EL (cell line): ENCODE data around the gene KLHL17.
A peak's percentile ranks its signal among the peaks of the same experiment; 100 is the strongest.
"Not testable (repeated sequence)": the region's sequence is repeated elsewhere in the genome, so short reads cannot be mapped to it uniquely, and the experiment has no call there.

ENCODE experiments used
- DNase-seq: peaks from one replicate; pipeline ENCODE4 v3.0.0-alpha.2; 2016

Gene KLHL17

DNA sequence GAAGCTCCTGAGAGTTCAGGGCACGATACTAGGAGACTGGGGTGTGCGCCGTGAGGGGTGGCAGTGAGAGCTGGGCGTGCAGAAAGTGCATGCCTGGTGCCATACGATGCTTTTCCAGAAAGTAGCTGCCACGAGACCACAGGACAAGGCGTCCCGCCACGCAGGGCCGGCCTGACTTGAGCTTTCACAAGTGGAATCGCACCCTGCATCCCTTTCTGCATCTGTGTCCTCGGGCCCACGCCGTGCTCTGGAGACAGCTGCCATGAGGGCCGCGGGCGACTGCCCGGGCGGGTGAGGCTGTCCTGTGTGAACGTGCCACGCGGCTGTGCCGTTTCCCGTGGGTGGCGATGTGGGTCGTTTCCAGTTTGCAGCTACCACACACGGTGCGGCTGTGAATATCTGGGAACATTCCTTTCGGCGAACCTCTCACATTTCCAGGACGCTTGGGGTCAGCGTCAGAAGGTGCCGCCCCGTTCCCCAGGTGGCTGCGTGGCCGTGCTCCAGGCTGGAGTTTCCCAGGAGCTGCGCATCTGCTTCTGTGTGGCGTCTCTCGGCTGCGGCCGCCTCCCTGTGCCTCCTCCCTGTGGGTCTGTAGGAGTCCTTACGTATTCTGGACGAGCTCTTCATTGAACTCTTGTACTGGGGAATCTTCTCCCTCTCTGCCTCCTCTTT, 22.5 kb downstream of the KLHL17 start:
- no peak for DNase-seq

DNA sequence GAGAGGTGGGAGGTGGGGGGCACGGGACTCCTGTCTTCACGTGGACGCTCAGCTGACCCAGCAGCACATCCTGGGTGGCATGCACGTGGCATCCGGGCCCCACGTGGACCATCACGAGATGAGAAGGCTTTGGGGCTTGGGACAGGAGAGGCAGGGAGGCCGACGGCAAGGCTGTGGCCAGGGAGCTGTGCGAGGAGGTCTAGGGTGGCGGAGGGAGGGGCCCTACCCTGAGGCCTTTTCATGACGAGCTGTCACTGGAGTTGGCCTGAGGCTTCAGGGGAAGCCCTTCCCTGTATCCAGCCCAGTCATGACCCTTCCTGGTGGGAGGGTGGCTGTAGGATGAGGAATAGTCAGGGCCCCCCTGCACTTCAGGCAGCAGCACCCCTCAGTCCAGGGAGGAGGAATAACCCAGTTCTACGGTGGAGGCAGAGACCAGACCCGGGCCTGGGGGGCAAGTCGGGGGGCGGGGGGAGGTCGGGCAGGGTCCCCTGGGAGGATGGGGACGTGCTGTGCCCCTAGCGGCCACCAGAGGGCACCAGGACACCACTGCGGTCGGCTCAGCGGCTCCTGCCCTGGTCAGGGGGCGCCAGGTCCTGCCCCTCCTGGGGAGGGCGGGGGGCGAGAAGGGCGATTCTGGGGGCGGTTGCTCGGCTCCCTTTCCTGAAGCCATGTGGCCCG, 23.6 kb downstream of the KLHL17 start:
- no peak for DNase-seq

DNA sequence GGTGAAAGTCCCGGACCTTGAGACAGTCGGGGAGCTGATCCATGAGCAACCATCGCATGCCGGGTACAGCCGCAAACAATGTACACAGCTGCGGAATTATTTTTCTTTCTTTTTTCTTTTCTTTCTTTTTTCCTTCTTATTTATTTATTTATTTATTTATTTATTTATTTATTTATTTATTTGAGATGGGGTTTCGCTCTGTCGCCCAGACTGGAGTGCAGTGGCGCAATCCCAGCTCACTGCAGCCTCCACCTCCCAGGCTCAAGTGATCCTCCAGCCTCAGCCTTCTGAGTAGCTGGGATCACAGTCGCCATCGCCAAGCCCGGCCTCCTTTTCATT, 24.1 kb downstream of the KLHL17 start:
- DNase-seq = no peak

DNA sequence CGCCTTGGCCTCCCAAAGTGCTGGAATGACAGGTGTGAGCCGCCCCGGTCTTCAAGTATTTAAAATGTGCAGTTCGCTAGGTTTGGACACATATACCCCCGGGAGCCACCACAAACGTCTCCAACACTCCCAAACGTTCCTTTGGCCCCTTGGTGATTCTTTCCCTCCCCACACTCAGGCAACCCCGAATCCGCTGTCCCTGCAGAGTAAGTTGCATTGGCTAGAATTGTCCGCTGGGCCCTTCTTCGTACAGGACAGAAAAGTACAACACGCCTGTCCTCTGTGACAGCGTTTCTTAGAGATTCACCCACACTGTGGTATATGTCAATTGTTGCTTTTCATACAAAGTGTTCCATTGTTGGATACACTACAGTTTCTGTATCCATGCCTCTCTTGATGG, 24.7 kb downstream of the KLHL17 start:
- no peak for DNase-seq

DNA sequence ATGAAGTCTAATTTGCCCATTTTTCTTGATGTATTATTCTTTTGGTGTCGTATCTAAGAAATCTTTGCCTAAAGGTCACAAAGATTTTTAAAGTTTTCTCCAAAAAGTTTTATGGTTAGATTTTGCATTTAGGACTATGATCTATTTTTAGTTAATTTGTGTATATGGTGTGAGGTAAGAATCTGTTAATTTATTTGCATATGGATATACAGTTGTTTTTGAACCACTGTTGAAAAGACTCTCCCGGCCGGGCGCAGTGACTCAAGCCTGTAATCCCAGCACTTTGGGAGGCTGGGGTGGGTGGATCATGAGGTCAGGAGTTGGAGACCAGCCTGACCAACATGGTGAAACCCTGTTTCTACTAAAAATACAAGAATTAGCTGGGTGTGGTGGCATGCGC, 27.7 kb downstream of the KLHL17 start:
- DNase-seq = not testable (repeated sequence)

DNA sequence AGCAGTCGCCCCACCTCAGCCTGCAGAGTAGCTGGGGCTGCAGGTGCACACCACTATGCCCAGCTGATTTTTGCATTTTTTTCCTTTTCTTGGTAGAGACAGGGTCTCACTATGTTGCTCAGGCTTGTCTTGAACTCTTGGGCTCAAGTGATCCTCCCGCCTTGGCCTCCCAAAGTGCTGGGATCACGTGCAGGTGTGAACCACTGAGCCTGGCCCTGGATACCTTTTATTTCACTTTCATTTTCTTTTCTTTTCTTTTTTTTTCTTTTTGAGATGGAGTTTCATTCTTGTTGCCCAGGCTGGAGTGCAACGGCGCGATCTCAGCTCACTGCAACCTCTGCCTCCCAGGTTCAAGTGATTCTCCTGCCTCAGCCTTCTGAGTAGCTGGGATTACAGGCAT, 30.9 kb downstream of the KLHL17 start:
- not testable (repeated sequence) for DNase-seq

DNA sequence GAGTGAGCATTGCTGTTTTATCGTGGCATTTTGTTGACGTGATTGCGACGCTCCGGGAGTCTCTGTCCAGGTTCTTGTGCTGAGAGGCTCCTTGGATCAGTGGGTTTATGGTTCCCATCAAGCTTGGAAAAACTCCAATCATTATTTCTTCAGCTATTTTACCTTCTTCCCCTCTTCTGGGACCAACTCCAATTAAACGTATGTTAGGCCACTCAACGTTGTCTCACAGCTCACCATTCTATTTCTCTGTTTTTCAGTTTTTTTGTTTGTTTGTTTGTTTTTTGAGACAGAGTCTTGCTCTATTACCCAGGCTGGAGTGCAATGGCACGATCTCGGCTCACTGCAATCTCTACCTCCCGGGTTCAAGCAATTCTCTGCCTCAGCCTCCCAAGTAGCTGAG, 31.5 kb downstream of the KLHL17 start:
- no peak for DNase-seq

DNA sequence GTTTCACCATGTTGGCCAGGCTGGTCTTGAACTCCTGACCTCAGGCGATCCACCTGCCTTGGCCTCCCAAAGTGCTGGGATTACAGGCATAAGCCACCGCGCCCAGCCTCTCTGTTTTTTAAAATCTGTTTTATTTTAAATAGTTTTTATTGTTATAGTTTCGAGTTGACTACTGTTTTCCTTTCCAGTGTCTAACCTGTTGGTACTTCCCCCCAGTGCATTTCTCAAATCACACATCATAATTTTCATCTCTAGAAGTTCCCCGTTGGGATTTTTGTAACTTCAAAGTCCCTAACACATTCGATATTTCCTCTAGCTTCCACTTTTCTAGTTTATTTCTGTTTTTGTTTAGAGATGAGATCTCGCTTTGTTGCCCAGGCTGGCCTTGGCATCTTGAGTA, 32.0 kb downstream of the KLHL17 start:
- DNase-seq = no peak

DNA sequence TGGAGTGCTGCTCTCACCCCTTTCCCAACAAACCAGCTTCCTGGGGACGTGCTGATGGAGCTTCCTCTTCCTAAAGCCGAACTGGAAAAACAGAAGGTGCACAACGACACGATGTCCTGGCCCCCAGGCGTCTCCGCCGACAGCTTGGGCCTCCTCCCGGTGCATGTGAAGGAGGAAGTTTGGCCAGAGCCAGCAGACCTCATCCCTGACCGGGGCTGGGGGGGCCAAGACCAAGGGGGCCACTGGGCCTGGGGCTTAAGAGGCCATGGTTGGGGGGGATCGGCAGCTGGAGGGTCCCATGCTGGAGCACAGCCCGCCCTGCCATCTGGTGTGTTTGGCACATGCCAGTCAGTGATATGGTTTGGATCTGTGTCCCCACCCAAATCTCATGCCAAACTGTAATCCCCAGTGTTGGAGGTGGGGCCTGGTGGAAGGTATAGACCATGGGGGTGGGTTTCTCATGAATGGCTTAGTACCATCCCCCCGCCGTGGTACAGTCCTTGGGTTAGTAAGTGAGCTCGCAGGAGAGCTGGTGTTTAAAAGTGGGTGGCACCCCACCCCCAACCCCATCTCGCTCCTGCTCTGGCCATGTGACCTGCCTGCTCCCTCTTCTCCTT, 33.1 kb downstream of the KLHL17 start:
- DNase-seq = no peak

DNA sequence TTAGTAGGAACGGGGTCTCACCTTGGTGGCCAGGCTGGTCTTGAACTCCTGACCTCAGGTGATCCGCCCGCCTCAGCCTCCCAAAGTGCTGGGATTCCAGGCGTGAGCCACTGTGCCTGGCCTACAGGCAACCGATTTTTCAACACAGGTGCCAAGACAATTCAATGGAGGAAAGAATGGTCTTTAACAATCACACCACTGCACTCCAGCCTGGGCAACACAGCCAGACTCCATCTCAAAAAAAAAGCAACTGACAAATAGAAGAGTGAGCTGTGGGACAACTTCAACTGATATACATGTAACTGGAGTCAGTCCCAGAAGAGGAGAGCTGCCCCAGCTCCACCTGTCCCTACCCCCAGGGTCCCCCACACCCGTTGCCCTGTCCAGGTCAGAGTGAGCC, 34.2 kb downstream of the KLHL17 start:
- not testable (repeated sequence) for DNase-seq

DNA sequence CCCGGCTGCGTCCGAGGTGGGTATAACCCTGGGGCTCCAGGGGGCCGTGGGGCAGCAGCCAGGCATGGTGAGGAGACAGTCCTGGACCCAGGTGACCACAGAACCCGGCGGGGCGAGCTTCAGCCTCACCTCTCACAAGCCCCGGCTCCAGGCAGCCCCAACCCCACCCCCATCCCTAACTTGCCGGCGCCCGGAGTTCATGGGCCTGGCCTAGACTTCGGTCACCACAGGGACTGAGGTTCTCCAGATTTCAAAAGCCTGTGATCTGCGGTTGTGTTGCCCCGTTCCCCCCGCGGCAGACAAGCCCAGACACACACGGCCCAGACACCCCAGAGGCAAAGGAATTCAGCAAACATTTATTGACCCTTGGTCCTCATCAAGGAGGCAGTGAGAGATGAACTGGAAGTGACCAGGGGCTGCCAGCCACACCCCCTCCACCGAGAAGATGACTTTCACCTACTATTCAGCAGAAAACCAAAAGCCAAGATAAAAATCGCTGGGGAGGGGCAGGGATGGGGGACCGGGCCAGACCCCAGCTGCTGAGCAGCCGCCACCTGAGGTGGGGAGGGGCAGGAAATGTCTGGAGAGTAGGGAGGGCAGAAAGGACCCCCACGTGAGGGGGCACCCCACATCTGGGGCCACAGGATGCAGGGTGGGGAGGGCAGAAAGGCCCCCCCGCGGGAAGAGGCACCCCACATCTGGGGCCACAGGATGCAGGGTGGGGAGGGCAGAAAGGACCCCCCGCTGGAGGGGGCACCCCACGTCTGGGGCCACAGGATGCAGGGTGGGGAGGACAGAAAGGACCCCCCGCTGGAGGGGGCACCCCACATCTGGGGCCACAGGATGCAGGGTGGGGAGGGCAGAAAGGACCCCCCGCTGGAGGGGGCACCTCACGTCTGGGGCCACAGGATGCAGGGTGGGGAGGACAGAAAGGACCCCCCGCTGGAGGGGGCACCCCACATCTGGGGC, 35.6 kb downstream of the KLHL17 start:
- DNase-seq = no peak

DNA sequence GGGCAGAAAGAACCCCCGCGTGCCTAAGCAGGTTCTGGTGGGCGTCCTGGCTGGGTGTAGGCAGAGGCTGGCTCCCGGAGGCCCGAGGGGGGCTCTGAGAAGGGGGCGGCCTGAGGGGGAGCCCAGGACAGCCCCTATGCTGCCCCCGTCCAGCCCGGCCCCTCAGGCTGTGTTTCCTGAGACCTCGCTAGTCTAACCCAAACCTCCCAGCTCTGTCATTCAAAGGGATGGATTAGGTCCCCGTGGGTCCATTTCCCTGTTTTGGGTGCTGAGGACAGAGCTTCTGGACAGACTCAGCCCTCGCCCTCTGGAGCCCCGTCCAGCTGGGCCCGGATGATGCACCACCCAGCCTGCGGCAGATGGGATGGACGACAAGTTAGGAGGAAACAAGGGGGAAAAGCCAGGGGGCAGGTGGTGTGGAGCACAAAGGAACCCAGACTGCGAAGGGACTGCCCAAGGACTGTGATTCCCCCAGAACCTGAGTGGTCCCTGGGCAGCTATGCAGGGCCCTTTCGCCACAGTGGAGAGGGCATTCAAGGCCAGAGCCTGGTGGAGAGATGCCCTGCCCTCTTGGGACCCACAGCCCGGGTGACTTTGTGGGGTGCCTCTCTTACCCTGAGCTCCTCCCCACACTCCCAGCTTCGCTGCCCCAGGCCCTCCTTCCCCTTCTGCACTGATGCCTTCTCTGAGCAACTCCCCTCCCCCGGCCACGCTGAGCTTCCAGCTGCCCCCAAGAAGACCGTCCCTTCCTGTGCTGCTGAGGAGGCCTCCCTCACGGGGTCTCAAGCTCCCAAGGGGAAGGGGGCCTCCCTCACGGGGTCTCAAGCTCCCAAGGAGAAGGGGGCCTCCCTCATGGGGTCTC, 36.7 kb downstream of the KLHL17 start:
- DNase-seq = no peak

DNA sequence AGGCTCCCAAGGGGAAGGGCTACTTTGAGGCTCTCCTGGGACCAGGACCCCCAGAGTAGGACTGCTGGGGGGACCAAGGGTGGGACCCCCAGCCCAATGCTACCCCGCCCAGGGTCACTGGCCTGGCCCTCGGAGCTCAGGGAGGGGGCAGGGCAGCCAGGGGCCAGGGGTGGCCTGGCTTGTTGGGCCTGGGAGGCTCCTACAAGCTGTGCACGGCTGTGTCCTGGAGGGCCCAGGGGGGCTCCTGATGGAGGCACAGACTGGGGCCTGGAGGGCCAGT, 37.3 kb downstream of the KLHL17 start:
- DNase-seq = no peak

DNA sequence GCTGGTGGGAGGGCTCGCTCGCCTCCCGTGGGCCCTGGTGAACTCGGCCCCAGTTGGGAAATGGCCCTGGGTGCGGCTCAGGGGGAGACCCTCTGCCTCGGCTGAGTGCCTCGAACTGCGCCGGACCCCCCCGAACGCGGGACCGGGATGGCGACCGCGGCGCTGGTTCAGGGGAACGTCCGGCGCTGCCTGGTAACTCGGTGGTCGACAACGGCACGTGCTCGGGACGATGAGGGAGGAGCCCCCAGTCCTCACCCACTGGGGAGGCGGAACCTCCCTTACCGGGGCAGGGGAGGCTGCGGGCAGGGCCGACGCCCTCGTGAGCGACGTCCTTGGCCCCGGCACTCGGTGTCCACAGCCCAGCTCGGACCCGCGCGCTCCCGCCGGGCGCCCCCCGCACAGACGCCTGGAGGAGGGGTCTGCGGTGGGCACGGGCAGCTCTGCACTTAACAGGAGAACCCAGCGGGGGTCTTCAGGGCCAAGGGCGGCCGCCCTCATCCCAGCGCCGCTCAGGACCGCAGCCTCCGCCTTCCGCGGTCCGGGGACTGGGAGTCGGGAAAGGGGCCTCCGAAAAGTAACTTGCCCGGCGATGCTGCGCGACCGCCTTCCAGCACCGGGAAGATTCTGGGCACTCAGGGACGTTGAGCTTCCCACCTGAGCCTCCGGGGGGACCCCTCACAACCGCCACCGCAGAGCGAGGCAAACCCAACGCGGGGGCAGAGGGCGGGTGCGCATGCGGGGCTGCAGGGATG, 37.8 kb downstream of the KLHL17 start:
- no peak for DNase-seq

DNA sequence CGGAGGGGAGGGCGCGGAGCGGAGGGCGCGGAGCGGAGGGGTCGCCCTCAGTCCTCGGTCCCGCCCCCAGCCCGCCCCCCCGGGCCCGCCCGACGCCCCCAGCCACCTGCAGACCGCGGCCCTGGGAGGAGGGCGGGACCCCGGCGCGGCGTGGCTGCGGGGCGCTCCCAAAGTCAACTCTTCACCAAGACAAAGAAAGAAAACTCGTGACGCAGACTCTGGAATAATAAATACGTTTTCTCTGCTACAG, 38.3 kb downstream of the KLHL17 start:
- DNase-seq = no peak

DNA sequence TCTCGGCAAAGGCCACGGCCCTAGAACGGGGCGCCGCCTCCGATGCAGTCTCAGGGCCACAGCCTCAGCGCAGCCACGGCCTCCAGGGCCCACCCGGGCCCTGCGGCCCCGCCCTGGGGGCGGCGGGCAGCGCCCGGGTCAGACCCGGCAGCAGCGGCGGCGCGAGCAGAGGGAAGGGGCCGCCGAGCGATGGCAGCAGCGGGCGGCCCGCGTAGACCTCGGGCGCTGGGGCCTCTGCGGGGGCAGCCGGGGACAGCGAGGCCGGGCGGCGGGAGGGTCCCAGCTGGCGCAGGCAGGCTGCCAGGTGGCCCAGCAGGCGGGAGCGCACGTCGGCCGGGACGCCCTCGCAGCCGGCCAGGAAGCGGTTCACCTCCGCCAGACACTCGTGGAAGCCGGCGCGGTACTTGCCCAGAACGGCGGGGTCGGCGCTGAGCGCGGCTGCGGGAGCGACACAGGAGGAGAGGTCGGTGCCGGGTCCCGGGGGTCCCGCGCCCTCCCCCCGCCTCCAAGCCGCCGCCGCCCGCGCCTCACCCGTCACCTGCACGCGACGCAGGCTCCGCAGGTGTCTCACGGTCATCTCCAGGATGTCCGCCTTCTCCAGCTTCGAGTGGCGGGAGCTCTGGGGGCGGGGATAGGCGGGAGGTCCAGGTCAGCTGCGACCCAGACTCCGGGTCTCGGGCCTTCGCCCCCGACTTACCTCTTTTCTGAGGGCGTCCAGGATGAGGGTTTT, 38.8 kb downstream of the KLHL17 start:
- DNase-seq = peak; percentile 40

DNA sequence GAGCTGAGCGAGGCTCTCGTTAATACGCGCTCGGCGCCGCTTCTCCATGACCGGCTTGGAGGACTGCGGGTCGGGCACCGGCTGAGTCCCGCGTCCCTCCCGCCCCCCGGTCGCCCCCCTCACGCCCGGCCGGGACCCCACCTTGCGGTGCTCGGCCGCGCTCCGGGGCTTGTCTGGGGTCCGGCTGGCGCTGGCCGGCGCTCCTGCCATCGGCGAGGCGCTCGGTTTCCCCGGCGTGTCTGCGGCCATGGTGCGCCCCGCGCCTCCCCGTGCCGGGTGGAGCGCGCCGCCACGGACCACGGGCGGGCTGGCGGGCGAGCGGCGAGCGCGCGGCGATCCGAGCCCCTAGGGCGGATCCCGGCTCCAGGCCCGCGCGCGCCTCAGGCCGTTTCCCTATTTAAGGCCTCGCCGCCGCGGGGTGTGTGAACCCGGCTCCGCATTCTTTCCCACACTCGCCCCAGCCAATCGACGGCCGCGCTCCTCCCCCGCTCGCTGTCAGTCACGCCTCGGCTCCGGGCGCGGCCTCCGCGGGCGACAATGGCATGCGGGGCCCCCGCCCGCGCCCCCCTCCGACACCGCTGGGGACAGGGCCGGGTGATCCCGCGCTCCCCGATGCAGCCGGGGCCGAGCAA, 39.5 kb downstream of the KLHL17 start, which contains the start of gene HES4:
Gene HES4, minus strand, starts transcription at position 373 of the 632 bp plus-strand sequence. Its CDS starts 124 bp downstream, at position 249.
- peak; percentile 94 for DNase-seq

DNA sequence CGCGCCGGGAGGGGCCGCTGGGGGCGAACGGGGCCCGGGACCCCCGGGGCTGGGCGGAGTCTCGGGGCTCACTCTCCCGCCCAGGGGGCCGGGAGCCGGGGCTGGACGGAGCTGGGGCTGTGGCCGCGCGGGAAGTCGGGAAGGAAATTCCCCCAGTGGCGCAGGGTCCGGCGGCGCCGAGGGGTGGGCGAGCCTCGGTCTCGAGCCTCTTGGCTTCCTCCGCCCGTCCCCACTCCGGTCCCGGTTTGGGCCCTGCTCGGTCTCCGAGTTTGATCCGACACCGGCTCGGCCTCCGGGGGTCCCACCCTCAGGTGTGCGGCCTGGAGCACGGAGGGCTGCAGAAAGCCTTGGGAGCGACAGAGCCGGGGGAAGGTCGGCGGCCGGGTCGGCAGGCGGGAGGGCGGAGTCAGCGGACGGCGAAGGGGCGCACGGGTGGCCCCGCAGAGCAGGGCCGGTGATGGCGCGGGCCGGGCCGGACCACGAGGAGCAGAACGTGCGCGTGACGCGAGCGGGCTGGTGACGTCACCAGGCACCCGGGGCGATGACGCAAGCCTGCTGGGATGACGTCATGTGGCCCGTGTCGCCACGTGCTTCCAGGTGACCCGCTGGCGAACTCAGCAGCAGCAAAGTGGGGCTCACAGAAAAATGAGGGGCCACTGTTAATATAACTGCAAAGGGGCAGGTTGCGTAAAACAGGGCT, 40.1 kb downstream of the KLHL17 start:
- DNase-seq = peak; percentile 85

DNA sequence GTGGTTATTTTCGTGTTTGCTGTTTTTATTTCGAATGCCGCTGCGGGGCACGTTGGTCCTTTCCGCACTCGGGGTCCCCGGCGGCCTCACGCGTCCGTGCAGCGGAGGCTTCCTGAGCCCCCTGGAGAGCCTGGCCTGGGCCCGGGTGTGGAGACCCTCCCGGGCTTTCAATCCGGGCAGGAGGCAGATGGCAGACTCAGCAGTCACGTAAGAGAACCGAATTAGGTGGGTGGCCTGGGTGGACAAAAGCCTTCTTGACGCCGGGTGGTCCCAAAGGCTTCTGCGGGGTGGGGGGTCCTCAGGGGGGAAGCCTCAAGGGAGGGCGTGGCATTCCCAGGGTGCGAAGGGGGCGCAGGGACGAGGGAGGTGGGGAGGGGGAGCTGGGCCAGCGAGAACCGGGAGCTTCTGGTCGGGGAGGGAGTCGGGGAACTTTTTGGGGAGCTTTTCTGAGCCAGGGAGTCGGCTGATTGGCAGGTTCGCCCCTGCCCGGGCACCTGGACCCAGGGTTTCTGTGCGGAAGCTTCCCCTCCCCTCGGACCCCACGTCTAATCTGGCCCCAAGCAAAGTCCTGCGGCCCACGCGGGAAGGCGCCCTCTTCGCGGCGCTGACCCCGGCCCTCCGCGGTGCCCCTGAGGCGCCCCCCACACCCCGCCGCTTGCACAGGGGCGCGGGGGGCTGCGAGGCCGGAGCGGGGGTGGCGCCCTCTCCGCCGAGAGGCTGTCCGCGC, 40.8 kb downstream of the KLHL17 start:
- DNase-seq = peak; percentile 36
